ENCODE data around the gene SEPTIN8. TPM values are rescaled to one million over a fixed set of nuclear protein-coding genes. Genes with fewer than 3 reads are reported as not detected.

SEPTIN8 gene
- total and polyA plus RNA-seq, 12 donors = 11.3 to 41.8 (median 30.4) TPM

DNA sequence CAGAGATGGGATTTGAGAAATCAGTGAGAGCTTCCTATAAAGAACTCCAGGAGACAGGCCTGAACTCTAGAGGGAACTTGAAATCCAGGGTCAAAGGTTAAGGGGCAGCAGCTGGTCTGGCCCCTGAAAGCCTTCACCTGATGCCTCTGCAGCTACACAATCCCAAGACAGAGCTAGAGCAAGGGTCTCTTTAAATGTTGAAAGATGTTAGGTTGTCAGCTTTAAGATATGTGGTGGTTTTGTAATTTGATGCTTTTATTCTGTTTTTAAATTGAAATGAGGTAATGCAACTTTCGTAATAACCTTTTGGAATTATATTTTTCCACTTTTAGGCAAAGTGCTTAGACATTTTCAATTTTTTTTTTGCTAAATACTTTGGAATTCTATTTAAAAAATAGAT, 38.4 kb upstream of the SEPTIN8 start:
- no peak overlapping the region for H3K27ac ChIP-seq
- 97 to 100% methylated on average over 1 of the region's 1 CpG for WGBS, 2 donors
- TF ChIP-seq, protein P1, sequence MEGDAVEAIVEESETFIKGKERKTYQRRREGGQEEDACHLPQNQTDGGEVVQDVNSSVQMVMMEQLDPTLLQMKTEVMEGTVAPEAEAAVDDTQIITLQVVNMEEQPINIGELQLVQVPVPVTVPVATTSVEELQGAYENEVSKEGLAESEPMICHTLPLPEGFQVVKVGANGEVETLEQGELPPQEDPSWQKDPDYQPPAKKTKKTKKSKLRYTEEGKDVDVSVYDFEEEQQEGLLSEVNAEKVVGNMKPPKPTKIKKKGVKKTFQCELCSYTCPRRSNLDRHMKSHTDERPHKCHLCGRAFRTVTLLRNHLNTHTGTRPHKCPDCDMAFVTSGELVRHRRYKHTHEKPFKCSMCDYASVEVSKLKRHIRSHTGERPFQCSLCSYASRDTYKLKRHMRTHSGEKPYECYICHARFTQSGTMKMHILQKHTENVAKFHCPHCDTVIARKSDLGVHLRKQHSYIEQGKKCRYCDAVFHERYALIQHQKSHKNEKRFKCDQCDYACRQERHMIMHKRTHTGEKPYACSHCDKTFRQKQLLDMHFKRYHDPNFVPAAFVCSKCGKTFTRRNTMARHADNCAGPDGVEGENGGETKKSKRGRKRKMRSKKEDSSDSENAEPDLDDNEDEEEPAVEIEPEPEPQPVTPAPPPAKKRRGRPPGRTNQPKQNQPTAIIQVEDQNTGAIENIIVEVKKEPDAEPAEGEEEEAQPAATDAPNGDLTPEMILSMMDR (IDR thresholded peaks at IDR 0.05) = no peak
- no peaks in the 10 kb centered on the region for H3K36me3 ChIP-seq
- intact Hi-C loops (cut with DNase I) = loop anchor here in 7 of 10 donors (5.0 to 10.0 kb wide), 8 partner anchors 43 to 433 kb away; partner anchors contain the start of gene CCNI2 (in 1 of the 7)
- no peaks in the 10 kb centered on the region for H3K9me3 ChIP-seq
- peaks cover 0 to 27% (median 12%) of the 10 kb centered on the region in 9 donors for H3K4me1 ChIP-seq
- DNase-seq (no peak), ATAC-seq (no peak)
- H3K27me3 ChIP-seq = peaks cover 6 to 68% (median 41%) of the 10 kb centered on the region in 7 donors
- no peak overlapping the region for H3K4me3 ChIP-seq

DNA sequence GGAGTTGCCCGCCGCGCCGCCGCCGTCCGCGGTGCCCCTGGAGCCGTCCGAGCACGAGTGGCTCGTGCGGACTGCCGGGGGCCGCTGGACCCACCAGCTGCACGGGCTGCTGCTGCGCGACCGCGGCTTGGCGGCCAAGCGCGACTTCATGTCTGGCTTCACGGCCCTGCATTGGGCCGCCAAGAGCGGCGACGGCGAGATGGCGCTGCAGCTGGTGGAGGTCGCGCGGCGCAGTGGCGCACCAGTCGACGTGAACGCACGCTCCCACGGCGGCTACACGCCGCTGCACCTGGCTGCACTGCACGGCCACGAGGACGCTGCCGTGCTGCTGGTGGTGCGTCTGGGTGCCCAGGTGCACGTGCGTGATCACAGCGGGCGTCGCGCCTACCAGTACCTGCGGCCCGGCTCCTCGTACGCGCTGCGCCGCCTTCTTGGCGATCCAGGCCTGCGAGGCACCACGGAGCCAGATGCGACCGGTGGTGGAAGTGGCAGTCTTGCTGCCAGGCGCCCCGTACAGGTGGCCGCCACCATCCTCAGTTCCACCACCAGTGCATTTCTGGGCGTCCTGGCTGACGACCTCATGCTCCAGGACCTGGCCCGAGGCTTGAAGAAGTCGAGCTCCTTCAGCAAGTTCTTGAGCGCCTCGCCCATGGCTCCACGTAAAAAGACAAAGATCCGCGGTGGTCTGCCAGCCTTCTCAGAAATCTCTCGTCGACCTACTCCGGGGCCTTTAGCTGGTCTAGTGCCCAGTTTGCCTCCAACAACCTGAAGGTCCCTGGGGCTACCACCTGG, 37.7 kb upstream of the SEPTIN8 start:
- 51 to 55% methylated on average over 81 of the region's 81 CpGs for WGBS, 2 donors
- Histone ChIP-seq H3K27me3 (peaks cover 6 to 72% (median 48%) of the 10 kb centered on the region in 7 donors), H3K4me3 (peak overlapping the region in 9 of 10 donors; percentile 26 to 49 (median 43)), H3K36me3 (no peaks in the 10 kb centered on the region), H3K27ac (no peak overlapping the region), H3K4me1 (peaks cover 0 to 20% (median 11%) of the 10 kb centered on the region in 9 donors), H3K9me3 (no peaks in the 10 kb centered on the region)
- intact Hi-C loops (cut with DNase I) = loop anchor here in 7 of 10 donors (5.0 to 10.0 kb wide), 8 partner anchors 42 to 432 kb away; partner anchors contain the start of gene CCNI2 (in 1 of the 7)
- TF ChIP-seq, protein P1 (IDR thresholded peaks at IDR 0.05) = no peak
- peak in 1 of 8 donors; percentile 9 for ATAC-seq
- no peak for DNase-seq

DNA sequence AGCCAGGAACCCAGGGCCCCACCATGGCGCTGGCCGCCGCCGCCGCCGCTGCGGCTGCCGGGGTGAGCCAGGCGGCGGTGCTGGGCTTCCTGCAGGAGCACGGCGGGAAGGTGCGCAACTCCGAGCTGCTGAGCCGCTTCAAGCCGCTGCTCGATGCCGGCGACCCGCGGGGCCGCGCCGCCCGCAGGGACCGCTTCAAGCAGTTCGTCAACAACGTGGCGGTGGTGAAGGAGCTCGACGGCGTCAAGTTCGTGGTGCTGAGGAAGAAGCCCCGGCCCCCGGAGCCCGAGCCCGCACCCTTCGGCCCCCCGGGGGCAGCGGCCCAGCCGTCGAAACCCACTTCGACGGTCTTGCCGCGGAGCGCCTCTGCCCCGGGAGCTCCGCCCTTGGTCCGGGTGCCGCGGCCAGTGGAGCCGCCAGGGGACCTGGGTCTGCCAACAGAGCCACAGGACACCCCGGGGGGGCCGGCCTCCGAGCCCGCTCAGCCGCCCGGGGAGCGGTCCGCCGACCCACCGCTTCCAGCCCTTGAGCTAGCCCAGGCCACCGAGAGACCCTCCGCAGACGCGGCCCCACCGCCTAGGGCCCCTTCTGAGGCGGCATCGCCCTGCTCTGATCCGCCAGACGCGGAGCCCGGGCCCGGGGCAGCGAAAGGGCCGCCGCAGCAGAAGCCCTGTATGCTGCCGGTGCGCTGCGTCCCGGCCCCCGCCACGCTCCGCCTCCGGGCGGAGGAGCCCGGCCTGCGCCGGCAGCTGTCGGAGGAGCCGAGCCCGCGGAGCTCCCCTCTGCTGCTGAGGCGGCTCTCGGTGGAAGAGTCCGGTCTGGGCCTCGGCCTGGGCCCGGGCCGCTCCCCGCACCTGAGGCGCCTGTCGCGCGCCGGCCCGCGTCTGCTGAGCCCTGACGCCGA, 36.8 kb upstream of the SEPTIN8 start:
- TF ChIP-seq, protein P1 (IDR thresholded peaks at IDR 0.05) = peak in 1 of 9 donors; percentile 10
- Histone ChIP-seq H3K4me3 (peak overlapping the region; percentile 5 to 49 (median 42)), H3K36me3 (no peaks in the 10 kb centered on the region), H3K4me1 (peaks cover 0 to 17% (median 7%) of the 10 kb centered on the region in 9 donors), H3K27me3 (peaks cover 6 to 72% (median 49%) of the 10 kb centered on the region in 7 donors), H3K27ac (no peak overlapping the region), H3K9me3 (no peaks in the 10 kb centered on the region)
- 3 to 5% methylated on average over 77 to 110 of the region's 110 CpGs for WGBS, 2 donors
- intact Hi-C loops (cut with DNase I) = loop anchor here in 4 of 10 donors (10.0 kb wide), 3 partner anchors 59 to 429 kb away; no protein-coding TSS in a partner anchor
- DNase-seq = peak in 1 of 2 donors; percentile 27
- peak in 7 of 8 donors; percentile 33 to 82 (median 73) for ATAC-seq

Measured in heart right ventricle (tissue), 16 donors.